HG03159 (cell line): ENCODE results near the gene NRDE2.
"Not testable (repeated sequence)": the region's sequence is repeated elsewhere in the genome, so short reads cannot be mapped to it uniquely, and the experiment has no call there.

Experiments used
- ATAC-seq: cut with Tn5 transposase; IDR thresholded peaks from one replicate; pipeline ENCODE4 v1.9.1; 2021; ENCODE audit warnings: mild to moderate bottlenecking, moderate library complexity; ENCODE audit not compliant: unreplicated experiment

The NRDE2 gene

DNA sequence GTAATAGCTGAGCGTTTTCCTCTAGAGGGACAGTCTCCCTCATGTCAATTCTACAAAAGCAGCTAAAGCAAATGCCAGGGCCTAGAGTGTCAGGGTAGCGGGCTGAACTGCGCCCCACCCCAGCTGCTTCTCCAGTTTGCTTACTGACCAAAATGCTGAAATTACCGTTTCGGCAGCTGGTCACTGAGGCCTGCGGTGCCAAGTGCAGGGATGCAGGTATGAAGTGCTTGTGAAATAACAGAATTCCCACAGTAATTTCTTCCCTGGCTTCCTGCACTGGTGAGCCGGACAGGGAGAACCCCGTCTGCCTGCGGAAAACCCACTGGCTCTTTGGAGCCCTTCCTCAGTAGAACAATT lies 56.3 kb downstream of the NRDE2 start:
- no peak for ATAC-seq

GRCh38 chr14:90274808-90275457 lies 56.8 kb downstream of the NRDE2 start:
- ATAC-seq = no peak

GRCh38 chr14:90274019-90274418 lies 57.7 kb downstream of the NRDE2 start:
- no peak for ATAC-seq

GRCh38 chr14:90273532-90273931 lies 58.2 kb downstream of the NRDE2 start:
- ATAC-seq = no peak

DNA sequence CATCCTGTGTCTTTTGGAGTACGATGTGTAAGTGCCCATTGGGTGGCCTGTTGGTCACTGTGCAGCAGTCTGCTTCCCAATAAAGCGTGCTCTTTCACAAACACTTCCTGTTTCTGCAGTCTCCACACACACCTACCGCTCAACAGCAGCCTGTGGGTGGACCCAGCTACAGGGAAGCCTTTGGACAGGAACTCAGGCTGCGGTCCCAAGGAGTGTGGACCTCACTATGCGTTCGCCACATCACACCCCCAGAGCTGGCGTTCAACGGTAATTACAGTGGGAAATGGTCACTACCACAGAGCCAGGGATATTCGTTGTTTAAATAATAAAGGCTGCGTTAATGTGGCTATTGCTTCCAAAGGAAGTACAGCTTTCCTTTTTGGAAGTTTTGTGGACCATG lies 59.2 kb downstream of the NRDE2 start:
- ATAC-seq = no peak

DNA sequence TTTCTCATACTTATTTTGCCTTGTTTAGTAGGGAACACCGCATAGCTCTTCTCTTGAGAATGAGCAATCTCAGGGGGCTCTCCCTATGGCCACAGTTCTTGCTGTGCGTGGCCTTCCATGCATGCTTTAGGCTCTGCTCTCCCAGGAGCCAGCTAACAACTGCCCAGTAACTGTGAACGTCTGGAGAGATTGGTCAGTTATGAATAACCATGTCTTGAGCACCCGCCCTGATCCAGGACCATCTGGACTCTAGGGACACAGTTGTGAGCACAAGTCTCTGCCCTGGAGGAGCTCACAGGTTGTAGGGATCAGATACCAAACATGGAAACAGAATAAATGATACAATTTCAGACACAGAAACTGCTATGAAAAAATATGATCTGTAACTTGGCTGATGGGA lies 63.3 kb downstream of the NRDE2 start:
- no peak for ATAC-seq

GRCh38 chr14:90266441-90267154 lies 65.1 kb downstream of the NRDE2 start:
- no peak for ATAC-seq

GRCh38 chr14:90263748-90264449 lies 67.8 kb downstream of the NRDE2 start:
- peak; percentile 84 for ATAC-seq

GRCh38 chr14:90256354-90257131 lies 75.2 kb downstream of the NRDE2 start, which contains the start of gene PSMC1:
TSS of gene PSMC1 (plus strand) at chr14:90256553. CDS start at chr14:90256598, 45 bp downstream.
- ATAC-seq = peak; percentile 89

GRCh38 chr14:90255871-90256270 lies 75.9 kb downstream of the NRDE2 start:
- no peak for ATAC-seq

DNA sequence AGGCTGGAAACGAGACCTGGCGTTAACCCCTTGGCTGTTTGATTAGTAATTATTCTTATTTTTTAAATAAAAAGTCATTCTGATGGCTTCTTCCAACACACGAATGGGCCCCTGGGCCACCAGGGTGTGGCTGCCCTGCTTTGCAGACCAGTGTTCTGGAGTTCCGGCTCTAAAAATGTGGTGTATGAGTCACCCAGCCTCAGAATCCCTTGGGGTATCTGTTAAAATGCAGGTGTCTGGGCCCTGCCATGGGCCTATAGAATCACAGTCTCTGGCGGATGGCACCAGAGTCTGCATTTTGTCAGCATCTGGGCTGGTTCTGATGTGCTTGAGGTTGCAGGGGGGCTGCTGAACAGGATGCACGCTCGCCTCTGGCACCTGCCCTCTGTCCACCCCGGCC lies 77.9 kb downstream of the NRDE2 start:
- no peak for ATAC-seq

DNA sequence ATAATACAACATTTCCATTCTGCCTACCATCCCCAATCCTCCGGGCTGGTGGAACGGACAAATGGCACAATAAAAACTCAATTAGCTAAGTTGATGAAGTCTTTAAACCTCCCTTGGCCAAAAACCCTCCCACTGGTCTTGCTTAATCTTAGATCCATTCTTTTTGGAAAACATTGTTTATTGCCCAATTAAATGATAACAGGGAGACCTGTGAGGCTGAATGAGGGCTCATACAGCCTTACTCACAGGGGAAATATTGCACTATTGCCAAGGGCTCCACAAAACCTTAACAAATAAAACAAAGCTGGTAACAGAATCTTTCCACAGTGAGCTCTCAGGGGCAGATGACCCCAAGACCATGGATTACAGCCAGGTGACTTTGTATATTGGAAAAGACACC lies 83.1 kb downstream of the NRDE2 start:
- ATAC-seq = no peak

DNA sequence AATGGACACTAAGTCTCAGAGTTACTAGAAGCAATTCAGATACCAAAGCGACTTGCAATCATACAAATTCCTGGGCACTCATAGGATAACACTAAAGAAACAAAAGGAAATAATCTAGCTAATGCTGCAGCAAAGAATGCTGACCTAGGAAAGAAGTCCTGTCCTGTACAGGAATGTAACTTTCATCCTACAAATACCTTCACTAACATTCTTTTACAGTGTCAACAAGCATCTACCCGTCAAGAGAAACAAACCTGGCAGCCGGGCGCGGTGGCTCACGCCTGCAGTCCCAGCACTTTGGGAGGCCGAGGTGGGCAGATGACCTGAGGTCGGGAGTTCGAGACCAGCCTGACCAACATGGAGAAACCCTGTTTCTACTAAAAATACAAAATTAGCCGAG lies 84.3 kb downstream of the NRDE2 start:
- not testable (repeated sequence) for ATAC-seq

DNA sequence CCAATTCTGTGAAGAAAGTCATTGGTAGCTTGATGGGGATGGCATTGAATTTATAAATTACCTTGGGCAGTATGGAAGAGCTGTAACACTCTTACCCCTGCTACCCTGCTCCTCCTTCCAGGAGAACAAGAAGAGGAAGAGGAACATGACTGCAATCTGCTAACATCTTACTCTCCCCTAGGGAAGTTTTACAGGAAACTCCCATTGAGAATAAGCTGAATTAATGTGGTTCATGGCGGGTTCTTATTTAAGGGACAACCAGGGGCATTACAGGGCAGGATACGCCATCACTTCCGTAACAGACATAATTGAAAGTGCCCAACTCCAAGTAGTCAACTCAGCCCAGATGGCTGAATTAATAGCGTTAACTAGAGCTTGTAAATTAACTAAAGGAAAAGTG lies 84.8 kb downstream of the NRDE2 start:
- ATAC-seq = no peak

GRCh38 chr14:90242444-90242843 lies 89.3 kb downstream of the NRDE2 start:
- ATAC-seq = no peak

DNA sequence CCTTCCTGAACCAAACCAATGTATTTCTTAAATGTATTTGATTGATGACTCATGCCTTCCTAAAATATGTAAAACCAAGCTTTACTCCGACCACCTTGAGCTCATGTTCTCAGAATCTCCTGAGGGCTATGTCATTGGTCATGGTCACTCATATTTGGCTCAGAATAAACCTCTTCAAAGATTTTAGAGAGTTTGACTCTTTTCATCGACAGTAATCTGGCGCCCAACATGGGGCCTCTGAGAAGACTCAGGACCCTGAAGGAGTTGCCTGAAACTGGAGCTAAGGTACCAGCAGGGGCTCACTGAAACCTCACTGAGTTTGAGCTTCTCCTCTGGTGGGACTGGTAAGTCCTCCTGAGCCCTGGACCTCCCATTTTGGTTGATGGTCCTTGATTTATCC lies 92.6 kb downstream of the NRDE2 start:
- ATAC-seq = no peak

DNA sequence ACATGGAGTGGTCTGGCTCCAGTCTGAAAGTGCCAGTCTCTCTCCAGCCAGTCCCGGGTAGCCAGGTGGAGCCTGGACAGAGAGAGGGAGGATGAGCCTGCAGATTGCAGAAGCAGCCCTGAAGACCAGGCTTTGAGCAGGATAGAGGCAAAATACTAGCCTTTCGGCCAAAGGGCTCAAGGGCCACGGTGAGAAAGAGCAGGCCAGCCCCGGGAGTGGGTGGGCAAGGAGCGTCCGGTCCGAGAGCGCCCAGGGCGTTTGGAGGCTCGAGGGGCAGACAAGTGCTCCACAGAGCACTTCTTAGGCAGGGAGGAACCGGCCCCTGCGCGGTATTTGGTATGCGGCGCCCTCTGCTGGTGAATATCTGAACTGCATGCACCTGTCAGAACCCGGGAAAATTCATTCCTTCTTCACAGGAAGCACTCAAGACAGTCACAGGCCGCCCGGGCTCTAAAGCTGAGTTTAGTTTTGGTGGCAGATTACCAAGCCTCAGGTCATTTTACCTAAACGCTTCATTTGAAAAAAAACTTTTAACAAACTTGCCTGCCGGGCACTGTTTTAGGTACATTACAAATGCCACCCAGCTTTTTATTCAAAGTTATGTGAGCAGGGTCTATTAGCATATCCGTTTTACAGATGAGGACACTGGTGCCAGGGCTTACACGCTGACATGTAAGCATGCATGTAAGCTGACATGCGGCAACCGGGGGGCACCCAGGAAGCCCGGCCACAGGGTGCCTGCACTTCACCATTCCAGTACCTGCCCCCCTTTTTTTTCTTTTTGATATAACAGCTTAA lies 96.4 kb downstream of the NRDE2 start:
- no peak for ATAC-seq

GRCh38 chr14:90229942-90230341 lies 101.8 kb downstream of the NRDE2 start:
- not testable (repeated sequence) for ATAC-seq

DNA sequence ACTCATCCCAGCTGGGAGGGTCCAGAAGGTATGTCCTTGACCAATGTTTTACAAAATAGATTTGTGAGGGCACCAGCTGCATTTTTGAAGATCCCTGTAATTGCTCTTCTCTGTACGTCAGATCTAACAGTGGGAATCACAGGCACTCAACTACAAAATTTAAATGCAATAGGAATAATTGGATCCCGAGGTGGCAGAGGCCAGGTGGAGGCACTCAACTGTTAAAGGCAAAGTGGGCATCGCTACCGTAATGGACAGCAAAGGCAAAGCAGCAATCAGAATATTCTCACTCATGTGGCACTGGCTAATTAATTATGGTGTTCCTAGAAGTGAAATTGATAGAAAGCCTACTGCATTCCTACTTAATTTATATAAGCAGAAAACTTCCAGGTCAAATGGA lies 103.3 kb downstream of the NRDE2 start:
- no peak for ATAC-seq
